ENCODE data around the gene SEC23B.

- TF ChIP-seq MYC (IDR thresholded peaks at IDR 0.05; ENCODE audit: borderline replicate concordance, low read length) (peak; percentile 82), SREBF2 (IDR thresholded peaks at IDR 0.05) (0 out of 2 replicates have a peak, but pooled peaks have one; percentile 3), KDM1A (IDR thresholded peaks at IDR 0.05; ENCODE audit: low read depth) (no peak), POLR2A (IDR thresholded peaks at IDR 0.05; ENCODE audit: low read length) (peak; percentile 92), SMC3 (IDR thresholded peaks at IDR 0.05) (no peak), JUN (IDR thresholded peaks at IDR 0.05) (peak; percentile 92 to 93), JUNB (IDR thresholded peaks at IDR 0.05) (no peak), MAFK (IDR thresholded peaks at IDR 0.05; ENCODE audit: partially characterized antibody) (no peak), CEBPB (IDR thresholded peaks at IDR 0.05) (no peak), GATA3 (IDR thresholded peaks at IDR 0.05; ENCODE audit: borderline replicate concordance) (no peak), NR3C1 (IDR thresholded peaks at IDR 0.05) (no peak), HOXA7 (CRISPR knock-in tag; IDR thresholded peaks at IDR 0.05) (no peak)
- TF ChIP-seq, protein P1, sequence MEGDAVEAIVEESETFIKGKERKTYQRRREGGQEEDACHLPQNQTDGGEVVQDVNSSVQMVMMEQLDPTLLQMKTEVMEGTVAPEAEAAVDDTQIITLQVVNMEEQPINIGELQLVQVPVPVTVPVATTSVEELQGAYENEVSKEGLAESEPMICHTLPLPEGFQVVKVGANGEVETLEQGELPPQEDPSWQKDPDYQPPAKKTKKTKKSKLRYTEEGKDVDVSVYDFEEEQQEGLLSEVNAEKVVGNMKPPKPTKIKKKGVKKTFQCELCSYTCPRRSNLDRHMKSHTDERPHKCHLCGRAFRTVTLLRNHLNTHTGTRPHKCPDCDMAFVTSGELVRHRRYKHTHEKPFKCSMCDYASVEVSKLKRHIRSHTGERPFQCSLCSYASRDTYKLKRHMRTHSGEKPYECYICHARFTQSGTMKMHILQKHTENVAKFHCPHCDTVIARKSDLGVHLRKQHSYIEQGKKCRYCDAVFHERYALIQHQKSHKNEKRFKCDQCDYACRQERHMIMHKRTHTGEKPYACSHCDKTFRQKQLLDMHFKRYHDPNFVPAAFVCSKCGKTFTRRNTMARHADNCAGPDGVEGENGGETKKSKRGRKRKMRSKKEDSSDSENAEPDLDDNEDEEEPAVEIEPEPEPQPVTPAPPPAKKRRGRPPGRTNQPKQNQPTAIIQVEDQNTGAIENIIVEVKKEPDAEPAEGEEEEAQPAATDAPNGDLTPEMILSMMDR (IDR thresholded peaks at IDR 0.05), result no peak
- TF ChIP-seq, protein P2, sequence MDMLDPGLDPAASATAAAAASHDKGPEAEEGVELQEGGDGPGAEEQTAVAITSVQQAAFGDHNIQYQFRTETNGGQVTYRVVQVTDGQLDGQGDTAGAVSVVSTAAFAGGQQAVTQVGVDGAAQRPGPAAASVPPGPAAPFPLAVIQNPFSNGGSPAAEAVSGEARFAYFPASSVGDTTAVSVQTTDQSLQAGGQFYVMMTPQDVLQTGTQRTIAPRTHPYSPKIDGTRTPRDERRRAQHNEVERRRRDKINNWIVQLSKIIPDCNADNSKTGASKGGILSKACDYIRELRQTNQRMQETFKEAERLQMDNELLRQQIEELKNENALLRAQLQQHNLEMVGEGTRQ (IDR thresholded peaks at IDR 0.05), result peak; percentile 91
Observed at GRCh38 chr20:18566892-18567738, 59.4 kb downstream of the SEC23B start, which contains the start of gene SMIM26.
